ENCODE results near the gene PCBP3.

- TF ChIP-seq CTCF (IDR thresholded peaks at IDR 0.05; ENCODE audit: low read depth, low read length) (no peak), POLR2A (IDR thresholded peaks at IDR 0.05; ENCODE audit: extremely low read depth, insufficient read length) (no peak), MYC (IDR thresholded peaks at IDR 0.05; ENCODE audit: low read depth, low read length) (no peak)
Observed at GRCh38 chr21:45943630-45944540, 300.4 kb downstream of the PCBP3 start.
